DND-41 (cell line): ENCODE measurements around the gene CCDC171.

Experiments
- EZH2 ChIP-seq: IDR thresholded peaks from 3 replicates; pipeline ENCODE4 v1.6.1; 2012; ENCODE audit warnings: borderline replicate concordance, low read depth, mild to moderate bottlenecking, moderate library complexity, low read length, inconsistent platforms; ENCODE audit not compliant: severe bottlenecking
- TF ChIP-seq, protein P1 (sequence below): IDR thresholded peaks from 2 replicates; pipeline ENCODE4 v1.5.1; 2012; ENCODE audit warnings: borderline replicate concordance, low read length, moderate library complexity, mild to moderate bottlenecking; ENCODE audit not compliant: poor library complexity, severe bottlenecking; ENCODE audit errors: extremely low read depth

GRCh38 chr9:15927161-15927560 is 374.3 kb downstream of the CCDC171 start:
- TF ChIP-seq, protein P1, sequence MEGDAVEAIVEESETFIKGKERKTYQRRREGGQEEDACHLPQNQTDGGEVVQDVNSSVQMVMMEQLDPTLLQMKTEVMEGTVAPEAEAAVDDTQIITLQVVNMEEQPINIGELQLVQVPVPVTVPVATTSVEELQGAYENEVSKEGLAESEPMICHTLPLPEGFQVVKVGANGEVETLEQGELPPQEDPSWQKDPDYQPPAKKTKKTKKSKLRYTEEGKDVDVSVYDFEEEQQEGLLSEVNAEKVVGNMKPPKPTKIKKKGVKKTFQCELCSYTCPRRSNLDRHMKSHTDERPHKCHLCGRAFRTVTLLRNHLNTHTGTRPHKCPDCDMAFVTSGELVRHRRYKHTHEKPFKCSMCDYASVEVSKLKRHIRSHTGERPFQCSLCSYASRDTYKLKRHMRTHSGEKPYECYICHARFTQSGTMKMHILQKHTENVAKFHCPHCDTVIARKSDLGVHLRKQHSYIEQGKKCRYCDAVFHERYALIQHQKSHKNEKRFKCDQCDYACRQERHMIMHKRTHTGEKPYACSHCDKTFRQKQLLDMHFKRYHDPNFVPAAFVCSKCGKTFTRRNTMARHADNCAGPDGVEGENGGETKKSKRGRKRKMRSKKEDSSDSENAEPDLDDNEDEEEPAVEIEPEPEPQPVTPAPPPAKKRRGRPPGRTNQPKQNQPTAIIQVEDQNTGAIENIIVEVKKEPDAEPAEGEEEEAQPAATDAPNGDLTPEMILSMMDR: no peak
- TF ChIP-seq EZH2: no peak
